Adrenal gland (tissue), 12 donors: ENCODE results near the gene MAP2K1. TPM values are rescaled to one million over a fixed set of nuclear protein-coding genes. Genes with fewer than 3 reads are reported as not detected.

Experiments used
- DNase-seq, 7 donors: peaks; one replicate each; pipeline ENCODE4 v3.0.0-alpha.2; 2019 to 2020
- H3K27ac ChIP-seq, 5 donors: fragments of 200-600 bp; sonication (generic) in 4 of 5; 1 replicate in 3 of 5; 2 replicates in 2 of 5; pipeline versions ENCODE4 v1.5.1 to v1.8.0; 2016 to 2020; ENCODE audit warnings: mild to moderate bottlenecking in 1 of 5
- H3K27me3 ChIP-seq: fragments of 200-600 bp; 2 replicates; pipeline ENCODE4 v1.8.0; 2021
- H3K36me3 ChIP-seq, 2 donors: fragments of 200-600 bp; replicated peaks in 1 of 2; 1 replicate in 1 of 2; 2 replicates in 1 of 2; pipeline versions ENCODE4 v1.5.1 to v1.8.0; 2018 to 2022
- H3K4me1 ChIP-seq, 2 donors: fragments of 200-600 bp; replicated peaks in 1 of 2; 1 replicate in 1 of 2; 2 replicates in 1 of 2; pipeline versions ENCODE4 v1.5.1 to v1.8.0; 2018 to 2021
- H3K4me3 ChIP-seq, 4 donors: fragments of 200-600 bp; sonication (generic) in 3 of 4; one replicate each; pipeline ENCODE4 v1.5.1; 2016 to 2018
- H3K9me3 ChIP-seq, 3 donors: fragments of 200-600 bp; sonication (generic) in 1 of 3; replicated peaks in 1 of 3; 1 replicate in 2 of 3; 2 replicates in 1 of 3; pipeline versions ENCODE4 v1.5.1 to v1.8.0; 2016 to 2021
- CTCF ChIP-seq, 6 experiments: fragments of 450-650 bp in 4 of 6; fragments of 200-600 bp in 2 of 6; sonication (generic) in 1 of 6; IDR thresholded peaks; 1 replicate in 5 of 6; 2 replicates in 1 of 6; pipeline versions ENCODE4 v1.5.1 to v1.8.0; 2016 to 2021; ENCODE audit warnings: antibody characterized with exemption in 6 of 6, mild to moderate bottlenecking in 2 of 6, moderate library complexity in 1 of 6
- POLR2A ChIP-seq, 2 donors: fragments of 450-650 bp; IDR thresholded peaks; one replicate each; pipeline ENCODE4 v1.6.1; 2017; ENCODE audit warnings: antibody characterized with exemption in 2 of 2, mild to moderate bottlenecking in 2 of 2, moderate library complexity in 1 of 2
- WGBS, 4 donors: extraction: QIAGEN DNeasy Blood & Tissue Kit in 2 of 4; methylation state at CpG; one replicate each; pipeline versions ENCODE4 v1.1.5 to v1.1.7; 2013 to 2017; 5-methylcytosine and 5-hydroxymethylcytosine counted together
- intact Hi-C, 2 donors: fragments of 100-400 bp; cut with DNase I; formaldehyde crosslinking; loops; one replicate each; pipeline versions ENCODE4 v1.14.1 to v1.15.0; 2022 to 2023
- polyA plus RNA-seq, 3 donors: library from polyadenylated mRNA; stranded (reverse); fragments of 200-250 nt in 2 of 3; fragments of 350-450 nt in 1 of 3; fragmentation: Illumina TruSeq in 1 of 3; extraction: RNeasy Lipid Tissue Mini Kit (QIAGEN cat#74804) in 1 of 3; gene quantifications; one replicate each; pipeline ENCODE4 v1.2.3, GENCODE V29; 2013 to 2014
- total RNA-seq, 9 donors: library from RNA; depleted of rRNA in 4 of 9; stranded (reverse); fragments of >200 nt in 4 of 9; fragments of 120-200 nt in 1 of 9; fragmentation: NEBNext Ultra II Directional in 1 of 9; extraction: Animal tissue kit (Norgen Biotek cat#: 25700) in 1 of 9; gene quantifications; one replicate each; pipeline versions ENCODE4 v1.1.0 to v1.2.4, GENCODE V29; 2013 to 2023
- donor health status: healthy with polysubstance abuse.
- donor health status: Bipolar disorder and iron deficiency.
- donor health status: DM: yes; HTN: yes; CAD: no.
- donor health status: DM: no; HTN: no; CAD: no.
- donor health status: DM: no; HTN: no; CAD: no.
- donor health status: DM: yes; HTN: yes; CAD: no.

Gene MAP2K1
- total and polyA plus RNA-seq, 12 donors, result 14.0 to 60.0 (median 45.9) TPM

DNA sequence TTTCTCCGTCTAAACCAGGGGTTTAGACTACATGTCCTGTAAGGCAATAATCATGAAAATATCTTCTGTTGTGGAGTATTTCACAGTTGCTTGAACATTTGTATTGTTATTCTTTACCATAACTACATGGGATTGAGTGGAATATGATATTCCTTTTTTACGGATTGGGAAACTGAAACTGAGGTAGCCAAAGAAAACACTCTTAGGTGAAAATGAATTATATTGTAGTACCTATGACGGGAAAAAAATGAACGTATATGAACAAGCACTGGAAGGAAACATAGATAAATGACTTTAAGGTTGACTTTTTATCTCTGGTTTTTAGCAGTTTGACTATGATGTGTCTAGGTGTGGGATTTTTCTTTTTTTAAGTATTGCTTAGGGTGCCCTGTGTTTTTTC, 35.6 kb downstream of the MAP2K1 start:
- Histone ChIP-seq H3K27me3 (no peaks in the 10 kb centered on the region), H3K36me3 (no peaks in the 10 kb centered on the region), H3K4me1 (peaks cover 0 to 11% of the 10 kb centered on the region in 2 donors), H3K4me3 (no peak overlapping the region), H3K27ac (no peak overlapping the region), H3K9me3 (no peaks in the 10 kb centered on the region)
- no peak for DNase-seq
- 94 to 97% (median 94%) methylated on average over 4 of the region's 4 CpGs for WGBS, 4 donors
- intact Hi-C loops, result no loop called here
- TF ChIP-seq POLR2A (IDR thresholded peaks at IDR 0.05), result no peak
- no peak for TF ChIP-seq CTCF (IDR thresholded peaks at IDR 0.05)

DNA sequence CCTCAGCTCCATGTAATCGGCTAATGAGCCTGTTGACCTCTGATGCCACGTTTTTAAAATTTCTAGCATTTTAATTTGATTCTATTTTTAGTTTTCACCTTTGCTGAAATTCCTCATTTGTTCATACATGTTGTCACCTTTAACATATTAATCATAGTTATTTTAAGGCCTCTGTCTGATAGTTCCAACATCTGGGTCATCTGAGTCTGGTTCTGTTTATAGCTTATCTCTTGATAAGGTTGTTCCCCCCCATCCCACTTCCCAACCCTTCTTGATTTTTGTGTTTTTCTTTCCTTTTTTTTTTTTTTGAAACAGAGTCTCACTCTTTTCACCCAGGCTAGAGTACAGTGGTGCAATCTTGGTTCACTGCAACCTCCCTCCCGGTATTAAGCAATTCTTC, 36.4 kb downstream of the MAP2K1 start:
- 69 to 74% (median 70%) methylated on average over 3 of the region's 3 CpGs for WGBS, 4 donors
- TF ChIP-seq CTCF (IDR thresholded peaks at IDR 0.05) (no peak), POLR2A (IDR thresholded peaks at IDR 0.05) (no peak)
- Histone ChIP-seq H3K4me3 (no peak overlapping the region), H3K36me3 (no peaks in the 10 kb centered on the region), H3K9me3 (no peaks in the 10 kb centered on the region), H3K27ac (no peak overlapping the region), H3K4me1 (peaks cover 0 to 3% of the 10 kb centered on the region in 2 donors), H3K27me3 (no peaks in the 10 kb centered on the region)
- intact Hi-C loops, result no loop called here
- DNase-seq, result no peak

GRCh38 chr15:66424963-66425612, 38.4 kb downstream of the MAP2K1 start:
- intact Hi-C loops, result no loop called here
- H3K27me3 ChIP-seq, result no peaks in the 10 kb centered on the region
- no peak for TF ChIP-seq POLR2A (IDR thresholded peaks at IDR 0.05)
- TF ChIP-seq CTCF (IDR thresholded peaks at IDR 0.05), result no peak
- no peak for DNase-seq
- H3K36me3 ChIP-seq, result no peaks in the 10 kb centered on the region
- H3K9me3 ChIP-seq, result no peaks in the 10 kb centered on the region
- H3K4me1 ChIP-seq, result no peaks in the 10 kb centered on the region
- H3K4me3 ChIP-seq, result no peak overlapping the region
- WGBS, 4 donors, result 93 to 95% (median 94%) methylated on average over 9 of the region's 9 CpGs
- H3K27ac ChIP-seq, result no peak overlapping the region

DNA sequence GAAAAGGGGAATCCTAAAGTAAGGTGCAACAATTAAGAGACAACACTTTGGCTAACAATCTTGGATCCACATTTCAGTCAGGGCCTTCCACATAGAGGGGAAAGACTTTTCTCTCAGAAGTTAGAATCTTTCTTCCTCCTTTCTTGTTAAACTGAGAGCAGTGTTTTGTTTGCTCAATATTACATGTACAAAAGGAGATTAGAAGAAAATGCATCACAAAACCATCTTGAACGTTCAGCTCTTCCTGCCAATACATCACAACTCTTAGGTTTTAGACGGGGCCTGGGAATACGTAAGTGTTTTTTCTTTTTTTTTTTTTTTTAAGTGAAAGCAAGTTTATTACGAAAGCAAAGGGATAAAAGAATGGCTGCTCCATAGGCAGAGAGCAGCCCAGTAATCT, 39.1 kb downstream of the MAP2K1 start:
- intact Hi-C loops, result no loop called here
- TF ChIP-seq CTCF (IDR thresholded peaks at IDR 0.05) (no peak), POLR2A (IDR thresholded peaks at IDR 0.05) (no peak)
- WGBS, 4 donors, result 74 to 83% (median 82%) methylated on average over 4 of the region's 4 CpGs

More for the DNA sequence above, 39.1 kb downstream of the MAP2K1 start:
- H3K36me3 ChIP-seq, result no peaks in the 10 kb centered on the region
- no peaks in the 10 kb centered on the region for H3K9me3 ChIP-seq
- DNase-seq, result no peak
- H3K4me3 ChIP-seq, result no peak overlapping the region
- H3K27ac ChIP-seq, result no peak overlapping the region
- no peaks in the 10 kb centered on the region for H3K27me3 ChIP-seq
- H3K4me1 ChIP-seq, result peaks cover 0 to 3% of the 10 kb centered on the region in 2 donors
